ENCODE data around the gene APOM. TPM values are rescaled to one million over a fixed set of nuclear protein-coding genes. Genes with fewer than 3 reads are reported as not detected.

APOM gene
- total RNA-seq (2022; extraction: Qiagen RNA extraction; ENCODE audit: low read depth), result 1.8 to 4.8 TPM (median 3.2 TPM) in 5 replicates

GRCh38 chr6:31655349-31656237 lies at the start of gene APOM:
APOM (plus strand) TSS chr6:31655894; CDS start chr6:31655967, 73 bp downstream.

GRCh38 chr6:31614684-31615578 lies 40.8 kb upstream of the APOM start, which contains the start of gene AIF1:
AIF1 (plus strand) TSS chr6:31615234; CDS start chr6:31615330, 96 bp downstream.

GRCh38 chr6:31620586-31621319 lies 34.9 kb upstream of the APOM start, which contains the start of gene PRRC2A:
PRRC2A (plus strand) TSS chr6:31620715; CDS start chr6:31622790, 2,075 bp downstream.

GRCh38 chr6:31660381-31661261 lies 4.9 kb downstream of the APOM start, which contains the start of gene C6orf47:
C6orf47 (minus strand) TSS chr6:31660778; CDS start chr6:31659947, 831 bp downstream.

GRCh38 chr6:31664790-31665500 lies 9.3 kb downstream of the APOM start, which contains the start of gene GPANK1:
GPANK1 (minus strand) TSS chr6:31664997; CDS start chr6:31664478, 519 bp downstream.

GRCh38 chr6:31665501-31666336 lies 10.0 kb downstream of the APOM start, which contains the start of gene CSNK2B:
CSNK2B (plus strand) TSS chr6:31666080; CDS start chr6:31666832, 752 bp downstream.

GRCh38 chr6:31669676-31670075 lies 14.0 kb downstream of the APOM start, which contains the start of gene LY6G5B:
LY6G5B (plus strand) TSS chr6:31669976; CDS start chr6:31670951, 975 bp downstream.

GRCh38 chr6:31680226-31681134 lies 24.8 kb downstream of the APOM start, which contains the start of gene LY6G5C:
LY6G5C (minus strand) TSS chr6:31681067; CDS start chr6:31680373, 694 bp downstream.

GRCh38 chr6:31702819-31703716 lies 47.4 kb downstream of the APOM start, which contains the start of gene ABHD16A:
ABHD16A (minus strand) TSS chr6:31703324; CDS start chr6:31703281, 43 bp downstream.

GRCh38 chr6:31706599-31706998 lies 50.9 kb downstream of the APOM start, which contains the start of gene LY6G6F:
LY6G6F (plus strand) TSS chr6:31706866; CDS start chr6:31706907, 41 bp downstream.

Other genes starting within 250 kb of the APOM start
- 6.6 to 8.6 TPM (median 7.7 TPM) in 5 replicates for gene MICB, start 157.7 kb upstream of the APOM start, total RNA-seq (2022; extraction: Qiagen RNA extraction; ENCODE audit: low read depth)
- not detected in 5 replicates for gene MCCD1, start 126.9 kb upstream of the APOM start, total RNA-seq (2022; extraction: Qiagen RNA extraction; ENCODE audit: low read depth)
- 313 to 396 TPM (median 382 TPM) in 5 replicates for gene DDX39B, start 113.9 kb upstream of the APOM start, total RNA-seq (2022; extraction: Qiagen RNA extraction; ENCODE audit: low read depth)
- 0.57 to 0.77 TPM (median 0.63 TPM) in 5 replicates for gene ATP6V1G2, start 109.3 kb upstream of the APOM start, total RNA-seq (2022; extraction: Qiagen RNA extraction; ENCODE audit: low read depth)
- gene NFKBIL1, start 108.3 kb upstream of the APOM start, total RNA-seq (2022; extraction: Qiagen RNA extraction; ENCODE audit: low read depth), result 9.5 to 12.2 TPM (median 10.6 TPM) in 5 replicates
- 0.08 to 0.13 TPM (median 0.10 TPM) in 3 of 5 replicates, not detected in the others for gene LTA, start 83.6 kb upstream of the APOM start, total RNA-seq (2022; extraction: Qiagen RNA extraction; ENCODE audit: low read depth)
- gene TNF, start 80.3 kb upstream of the APOM start, total RNA-seq (2022; extraction: Qiagen RNA extraction; ENCODE audit: low read depth), result 0.06 to 0.13 TPM (median 0.07 TPM) in 3 of 5 replicates, not detected in the others
- gene LTB, start 73.5 kb upstream of the APOM start, total RNA-seq (2022; extraction: Qiagen RNA extraction; ENCODE audit: low read depth), result 0.27 to 0.39 TPM (median 0.35 TPM) in 5 replicates
- gene LST1, start 69.6 kb upstream of the APOM start, total RNA-seq (2022; extraction: Qiagen RNA extraction; ENCODE audit: low read depth), result 0.26 to 0.49 TPM (median 0.37 TPM) in 3 of 5 replicates, not detected in the others
- gene NCR3, start 62.9 kb upstream of the APOM start, total RNA-seq (2022; extraction: Qiagen RNA extraction; ENCODE audit: low read depth), result not detected in 5 replicates
- gene AIF1, start 40.7 kb upstream of the APOM start, total RNA-seq (2022; extraction: Qiagen RNA extraction; ENCODE audit: low read depth), result not detected in 5 replicates
- gene PRRC2A, start 35.2 kb upstream of the APOM start, total RNA-seq (2022; extraction: Qiagen RNA extraction; ENCODE audit: low read depth), result 70.6 to 97.9 TPM (median 90.8 TPM) in 5 replicates
- 115 to 151 TPM (median 145 TPM) in 5 replicates for gene BAG6, start 3.2 kb upstream of the APOM start, total RNA-seq (2022; extraction: Qiagen RNA extraction; ENCODE audit: low read depth)
- gene C6orf47, start 4.9 kb downstream of the APOM start, total RNA-seq (2022; extraction: Qiagen RNA extraction; ENCODE audit: low read depth), result 10.5 to 13.0 TPM (median 12.2 TPM) in 5 replicates
- gene GPANK1, start 9.1 kb downstream of the APOM start, total RNA-seq (2022; extraction: Qiagen RNA extraction; ENCODE audit: low read depth), result 9.3 to 14.1 TPM (median 12.7 TPM) in 5 replicates
- gene CSNK2B, start 10.2 kb downstream of the APOM start, total RNA-seq (2022; extraction: Qiagen RNA extraction; ENCODE audit: low read depth), result 168 to 184 TPM (median 180 TPM) in 5 replicates
- 3.6 to 6.3 TPM (median 5.0 TPM) in 5 replicates for gene LY6G5B, start 14.1 kb downstream of the APOM start, total RNA-seq (2022; extraction: Qiagen RNA extraction; ENCODE audit: low read depth)
- gene LY6G5C, start 25.2 kb downstream of the APOM start, total RNA-seq (2022; extraction: Qiagen RNA extraction; ENCODE audit: low read depth), result 0.51 to 2.4 TPM (median 1.4 TPM) in 5 replicates
- 15.6 to 21.2 TPM (median 19.2 TPM) in 5 replicates for gene ABHD16A, start 47.4 kb downstream of the APOM start, total RNA-seq (2022; extraction: Qiagen RNA extraction; ENCODE audit: low read depth)
- not detected in 5 replicates for gene LY6G6F, start 51.0 kb downstream of the APOM start, total RNA-seq (2022; extraction: Qiagen RNA extraction; ENCODE audit: low read depth)
- not detected in 5 replicates for gene LY6G6D, start 59.5 kb downstream of the APOM start, total RNA-seq (2022; extraction: Qiagen RNA extraction; ENCODE audit: low read depth)
- gene LY6G6C, start 65.9 kb downstream of the APOM start, total RNA-seq (2022; extraction: Qiagen RNA extraction; ENCODE audit: low read depth), result 0.11 TPM in 1 of 5 replicates, not detected in the others
- gene MPIG6B, start 67.5 kb downstream of the APOM start, total RNA-seq (2022; extraction: Qiagen RNA extraction; ENCODE audit: low read depth), result not detected in 5 replicates
- 25.6 to 30.4 TPM (median 28.7 TPM) in 5 replicates for gene DDAH2, start 73.4 kb downstream of the APOM start, total RNA-seq (2022; extraction: Qiagen RNA extraction; ENCODE audit: low read depth)
- gene CLIC1, start 80.6 kb downstream of the APOM start, total RNA-seq (2022; extraction: Qiagen RNA extraction; ENCODE audit: low read depth), result 495 to 530 TPM (median 516 TPM) in 5 replicates
- gene MSH5, start 84.1 kb downstream of the APOM start, total RNA-seq (2022; extraction: Qiagen RNA extraction; ENCODE audit: low read depth), result 12.1 to 16.5 TPM (median 15.1 TPM) in 5 replicates
- 3.6 to 5.9 TPM (median 4.7 TPM) in 5 replicates for gene SAPCD1, start 106.8 kb downstream of the APOM start, total RNA-seq (2022; extraction: Qiagen RNA extraction; ENCODE audit: low read depth)
- 0.61 to 2.0 TPM (median 1.5 TPM) in 5 replicates for gene VWA7, start 121.4 kb downstream of the APOM start, total RNA-seq (2022; extraction: Qiagen RNA extraction; ENCODE audit: low read depth)
- gene VARS1, start 139.9 kb downstream of the APOM start, total RNA-seq (2022; extraction: Qiagen RNA extraction; ENCODE audit: low read depth), result 50.8 to 60.2 TPM (median 57.2 TPM) in 5 replicates
- 49.7 to 68.8 TPM (median 64.6 TPM) in 5 replicates for gene LSM2, start 151.1 kb downstream of the APOM start, total RNA-seq (2022; extraction: Qiagen RNA extraction; ENCODE audit: low read depth)
- gene HSPA1L, start 159.4 kb downstream of the APOM start, total RNA-seq (2022; extraction: Qiagen RNA extraction; ENCODE audit: low read depth), result 1.3 to 2.2 TPM (median 2.1 TPM) in 5 replicates
- 218 to 535 TPM (median 388 TPM) in 5 replicates for gene HSPA1A, start 159.6 kb downstream of the APOM start, total RNA-seq (2022; extraction: Qiagen RNA extraction; ENCODE audit: low read depth)
- gene HSPA1B, start 171.8 kb downstream of the APOM start, total RNA-seq (2022; extraction: Qiagen RNA extraction; ENCODE audit: low read depth), result 167 to 379 TPM (median 289 TPM) in 5 replicates
- gene NEU1, start 206.9 kb downstream of the APOM start, total RNA-seq (2022; extraction: Qiagen RNA extraction; ENCODE audit: low read depth), result 25.3 to 37.2 TPM (median 30.6 TPM) in 5 replicates
- gene SLC44A4, start 223.1 kb downstream of the APOM start, total RNA-seq (2022; extraction: Qiagen RNA extraction; ENCODE audit: low read depth), result 0.10 to 0.14 TPM (median 0.13 TPM) in 3 of 5 replicates, not detected in the others
- gene EHMT2, start 241.8 kb downstream of the APOM start, total RNA-seq (2022; extraction: Qiagen RNA extraction; ENCODE audit: low read depth), result 25.6 to 34.6 TPM (median 30.8 TPM) in 5 replicates
- 3.2 to 5.4 TPM (median 4.8 TPM) in 5 replicates for gene ZBTB12, start 246.2 kb downstream of the APOM start, total RNA-seq (2022; extraction: Qiagen RNA extraction; ENCODE audit: low read depth)